Ishikawa (cell line): ENCODE measurements around the gene FOXO3.

Experiments
- EGR1 ChIP-seq: IDR thresholded peaks from 2 replicates; pipeline ENCODE4 v1.6.1; 2012
- EP300 ChIP-seq: IDR thresholded peaks from 2 replicates; pipeline ENCODE4 v1.6.1; 2012; ENCODE audit warnings: borderline replicate concordance

GRCh38 chr6:108541843-108542759 lies 18.6 kb upstream of the FOXO3 start:
- TF ChIP-seq EGR1 = no peak
- TF ChIP-seq EP300 = no peak
